Measurements from ENCODE around the gene ZMYM2.

The ZMYM2 gene

DNA sequence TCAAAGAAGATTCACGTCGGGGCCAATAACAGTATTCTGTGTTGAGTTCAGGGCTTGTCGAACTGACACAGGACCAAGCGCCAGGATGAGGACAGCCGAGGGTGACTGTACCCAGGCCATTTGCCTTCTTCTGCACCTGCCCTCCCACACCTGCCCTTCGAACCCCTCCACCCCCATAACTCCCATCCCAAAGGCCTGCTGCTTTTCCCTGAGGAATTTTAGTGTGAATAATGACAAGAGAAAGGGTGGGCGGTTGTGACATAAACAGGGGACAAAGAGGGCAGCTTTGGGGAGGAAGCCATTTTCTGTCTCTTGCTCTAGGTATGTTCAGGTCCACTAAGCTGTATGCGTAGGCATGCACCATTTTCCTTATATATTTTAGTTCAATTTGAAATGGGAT lies 176.2 kb downstream of the ZMYM2 start:
- H3K4me3 ChIP-seq (ENCODE audit: control insufficient read depth, low read depth, low read length): no peak overlapping the region
- DNase-seq (ENCODE audit: low read depth): no peak
- TF ChIP-seq, protein P1, sequence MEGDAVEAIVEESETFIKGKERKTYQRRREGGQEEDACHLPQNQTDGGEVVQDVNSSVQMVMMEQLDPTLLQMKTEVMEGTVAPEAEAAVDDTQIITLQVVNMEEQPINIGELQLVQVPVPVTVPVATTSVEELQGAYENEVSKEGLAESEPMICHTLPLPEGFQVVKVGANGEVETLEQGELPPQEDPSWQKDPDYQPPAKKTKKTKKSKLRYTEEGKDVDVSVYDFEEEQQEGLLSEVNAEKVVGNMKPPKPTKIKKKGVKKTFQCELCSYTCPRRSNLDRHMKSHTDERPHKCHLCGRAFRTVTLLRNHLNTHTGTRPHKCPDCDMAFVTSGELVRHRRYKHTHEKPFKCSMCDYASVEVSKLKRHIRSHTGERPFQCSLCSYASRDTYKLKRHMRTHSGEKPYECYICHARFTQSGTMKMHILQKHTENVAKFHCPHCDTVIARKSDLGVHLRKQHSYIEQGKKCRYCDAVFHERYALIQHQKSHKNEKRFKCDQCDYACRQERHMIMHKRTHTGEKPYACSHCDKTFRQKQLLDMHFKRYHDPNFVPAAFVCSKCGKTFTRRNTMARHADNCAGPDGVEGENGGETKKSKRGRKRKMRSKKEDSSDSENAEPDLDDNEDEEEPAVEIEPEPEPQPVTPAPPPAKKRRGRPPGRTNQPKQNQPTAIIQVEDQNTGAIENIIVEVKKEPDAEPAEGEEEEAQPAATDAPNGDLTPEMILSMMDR (IDR thresholded peaks at IDR 0.05; ENCODE audit: control insufficient read depth, insufficient read depth, low read depth, low read length, missing control alignments): no peak

DNA sequence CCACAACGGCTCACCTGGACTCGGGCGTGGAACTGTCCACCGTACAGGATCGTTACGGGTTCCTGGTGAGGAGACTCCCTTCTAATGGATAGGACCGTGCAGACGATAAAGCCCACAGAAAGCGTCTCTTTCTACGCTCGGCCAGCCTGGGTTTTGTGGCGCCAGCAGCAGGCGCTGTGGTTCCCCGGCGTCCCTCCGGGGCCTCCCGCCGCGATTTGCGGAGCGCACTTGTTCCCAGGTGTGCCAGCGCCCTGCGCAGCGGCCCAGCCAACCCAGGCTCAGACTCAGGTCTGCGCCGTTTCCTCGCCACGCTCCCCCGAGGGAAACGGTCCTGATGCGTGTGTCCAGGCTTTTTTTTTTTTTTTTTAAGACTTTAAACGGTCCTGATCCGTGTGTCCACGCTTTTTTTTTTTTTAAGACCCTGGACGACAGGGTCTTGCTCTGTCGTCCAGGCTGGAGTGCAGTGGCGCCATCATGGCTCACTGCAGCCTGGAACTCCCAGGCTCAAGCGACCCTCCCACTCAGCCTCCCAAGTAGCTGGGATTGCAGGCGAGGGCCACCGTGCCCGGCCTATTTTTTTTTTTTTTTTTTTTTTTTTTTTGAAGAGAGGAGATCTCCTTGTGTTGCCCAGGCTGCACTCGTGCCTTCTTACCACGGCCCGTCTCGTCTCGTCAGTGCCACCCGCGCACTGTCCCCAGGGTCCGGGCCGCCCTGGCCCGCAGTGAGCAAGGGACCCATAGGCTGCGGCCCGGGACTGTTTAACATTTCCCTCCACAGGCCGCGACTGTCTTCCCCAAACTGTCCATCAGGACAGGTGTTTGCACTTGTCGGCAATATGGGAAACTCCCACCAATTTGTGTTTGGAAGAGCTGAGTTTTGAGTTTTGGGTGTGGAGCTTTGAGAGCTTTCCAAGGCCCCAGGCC lies 178.5 kb downstream of the ZMYM2 start:
- TF ChIP-seq, protein P1 (IDR thresholded peaks at IDR 0.05; ENCODE audit: control insufficient read depth, insufficient read depth, low read depth, low read length, missing control alignments): peak; percentile 40
- no peak for DNase-seq (ENCODE audit: low read depth)
- H3K4me3 ChIP-seq (ENCODE audit: control insufficient read depth, low read depth, low read length): no peak overlapping the region

DNA sequence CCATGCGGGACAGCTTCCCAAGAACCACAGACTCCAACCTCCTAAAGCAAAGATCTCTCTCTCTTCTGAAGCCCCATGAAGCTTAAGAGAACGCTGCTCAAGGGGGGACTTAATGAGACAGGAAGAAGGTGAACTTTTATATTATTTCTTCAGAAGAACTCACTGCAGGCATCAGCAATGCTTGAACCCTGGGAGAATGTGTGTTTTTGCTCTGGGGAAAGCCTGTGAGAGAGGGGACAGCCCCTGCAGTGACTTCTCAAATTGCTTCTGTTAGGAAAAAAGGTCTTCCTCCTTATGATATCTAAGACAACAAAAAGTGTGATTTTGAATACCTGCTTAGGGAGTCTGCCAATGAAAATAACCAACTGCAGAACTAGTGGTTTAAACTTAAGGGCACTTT lies 179.3 kb downstream of the ZMYM2 start:
- TF ChIP-seq, protein P1 (IDR thresholded peaks at IDR 0.05; ENCODE audit: control insufficient read depth, insufficient read depth, low read depth, low read length, missing control alignments): no peak
- DNase-seq (ENCODE audit: low read depth): no peak
- H3K4me3 ChIP-seq (ENCODE audit: control insufficient read depth, low read depth, low read length): no peak overlapping the region

DNA sequence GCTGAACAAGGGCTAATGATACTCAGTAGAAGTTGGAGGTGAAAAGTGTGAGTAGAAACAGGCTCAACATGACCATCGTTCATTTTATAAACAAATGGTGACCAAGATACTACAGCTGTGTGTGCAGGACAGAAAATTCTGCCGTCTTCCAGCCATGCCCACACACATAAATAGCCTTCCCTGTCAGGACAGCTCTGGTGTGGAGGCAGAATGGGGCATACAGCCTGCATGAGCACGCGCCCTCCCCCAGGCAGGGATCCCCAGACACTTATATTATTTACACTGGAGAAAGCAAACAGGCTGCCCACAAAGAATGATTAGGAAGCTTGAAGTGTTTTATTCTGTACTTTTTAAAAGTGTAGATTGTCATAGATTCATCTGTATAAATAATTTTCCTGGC lies 182.0 kb downstream of the ZMYM2 start:
- H3K4me3 ChIP-seq (ENCODE audit: control insufficient read depth, low read depth, low read length): no peak overlapping the region
- TF ChIP-seq, protein P1 (IDR thresholded peaks at IDR 0.05; ENCODE audit: control insufficient read depth, insufficient read depth, low read depth, low read length, missing control alignments): no peak
- no peak for DNase-seq (ENCODE audit: low read depth)

Data from AG09309 (cell line).